ENCODE results near the gene METAP2. TPM values are rescaled to one million over a fixed set of nuclear protein-coding genes. Genes with fewer than 3 reads are reported as not detected.

The METAP2 gene
- total RNA-seq, 1 experiment from 2014 or later = 122 TPM

DNA sequence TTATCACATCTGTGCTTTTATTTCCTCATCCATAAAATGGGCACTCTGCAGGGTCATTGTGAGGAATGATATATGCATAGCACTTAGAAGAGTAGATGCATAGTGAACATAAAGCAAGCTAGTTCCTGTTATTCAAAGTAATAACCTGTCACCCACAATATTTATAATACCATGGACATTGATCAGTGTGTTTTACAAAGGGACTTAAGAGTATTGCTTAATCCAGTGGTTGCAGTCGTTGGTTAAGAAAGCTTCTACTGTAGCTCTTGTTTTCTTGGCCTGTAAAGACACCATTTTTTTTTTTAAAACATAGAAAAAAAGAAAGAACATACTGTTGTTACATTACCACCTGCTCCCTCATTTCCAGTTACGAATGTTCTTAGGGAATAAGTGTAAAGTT lies 13.1 kb downstream of the METAP2 start:
- Mint-ChIP-seq H3K27ac (ENCODE audit: low read depth, unreplicated experiment) (no peak overlapping the region), H3K4me3 (ENCODE audit: unreplicated experiment) (no peak overlapping the region), H3K36me3 (ENCODE audit: insufficient read depth, unreplicated experiment) (peaks cover 79% of the 10 kb centered on the region), H3K27me3 (ENCODE audit: insufficient read depth, unreplicated experiment) (no peaks in the 10 kb centered on the region), H3K9me3 (ENCODE audit: unreplicated experiment) (no peaks in the 10 kb centered on the region), H3K4me1 (ENCODE audit: insufficient read depth, unreplicated experiment) (peaks cover 11% of the 10 kb centered on the region)
- no peak for DNase-seq (ENCODE audit: unreplicated experiment)
- no TSS peak for BruUV-seq (replicated peaks)
- TF ChIP-seq, protein P1, sequence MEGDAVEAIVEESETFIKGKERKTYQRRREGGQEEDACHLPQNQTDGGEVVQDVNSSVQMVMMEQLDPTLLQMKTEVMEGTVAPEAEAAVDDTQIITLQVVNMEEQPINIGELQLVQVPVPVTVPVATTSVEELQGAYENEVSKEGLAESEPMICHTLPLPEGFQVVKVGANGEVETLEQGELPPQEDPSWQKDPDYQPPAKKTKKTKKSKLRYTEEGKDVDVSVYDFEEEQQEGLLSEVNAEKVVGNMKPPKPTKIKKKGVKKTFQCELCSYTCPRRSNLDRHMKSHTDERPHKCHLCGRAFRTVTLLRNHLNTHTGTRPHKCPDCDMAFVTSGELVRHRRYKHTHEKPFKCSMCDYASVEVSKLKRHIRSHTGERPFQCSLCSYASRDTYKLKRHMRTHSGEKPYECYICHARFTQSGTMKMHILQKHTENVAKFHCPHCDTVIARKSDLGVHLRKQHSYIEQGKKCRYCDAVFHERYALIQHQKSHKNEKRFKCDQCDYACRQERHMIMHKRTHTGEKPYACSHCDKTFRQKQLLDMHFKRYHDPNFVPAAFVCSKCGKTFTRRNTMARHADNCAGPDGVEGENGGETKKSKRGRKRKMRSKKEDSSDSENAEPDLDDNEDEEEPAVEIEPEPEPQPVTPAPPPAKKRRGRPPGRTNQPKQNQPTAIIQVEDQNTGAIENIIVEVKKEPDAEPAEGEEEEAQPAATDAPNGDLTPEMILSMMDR (IDR thresholded peaks at IDR 0.05; ENCODE audit: unreplicated experiment) = no peak
- intact Hi-C loops (cut with micrococcal nuclease) = no loop called here
- ChIA-PET CTCF (interaction anchor here (0.6 kb wide), 1 partner anchor 814 kb away, joined by 4 read pairs; no protein-coding TSS in a partner anchor), POLR2A (interaction anchor here (1.3 kb wide), 1 partner anchor 13 kb away, joined by 4 read pairs; the partner anchor contains the start of gene METAP2)

DNA sequence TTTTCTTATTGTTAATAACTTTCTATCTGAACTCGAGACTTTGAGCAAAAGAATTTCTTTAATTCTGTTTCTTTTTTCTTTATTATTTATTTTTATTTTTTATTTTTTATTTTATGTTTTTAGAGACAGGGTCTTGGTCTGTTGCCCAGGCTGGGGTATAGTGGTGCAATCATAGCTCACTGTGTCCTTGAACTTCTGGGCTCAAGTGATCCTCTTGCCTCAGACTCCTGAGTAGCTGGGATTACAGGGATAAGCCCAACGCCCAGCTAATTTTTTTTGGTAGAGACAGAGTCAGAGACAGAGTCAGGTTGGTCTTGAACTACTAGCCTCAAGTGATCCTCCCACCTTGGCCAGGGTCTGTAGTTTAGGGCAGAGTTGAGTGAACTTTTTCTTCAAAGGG lies 18.5 kb downstream of the METAP2 start:
- no peak for DNase-seq (ENCODE audit: unreplicated experiment)
- Mint-ChIP-seq H3K27me3 (ENCODE audit: insufficient read depth, unreplicated experiment) (no peaks in the 10 kb centered on the region), H3K4me3 (ENCODE audit: unreplicated experiment) (no peak overlapping the region), H3K4me1 (ENCODE audit: insufficient read depth, unreplicated experiment) (no peaks in the 10 kb centered on the region), H3K36me3 (ENCODE audit: insufficient read depth, unreplicated experiment) (peaks cover 89% of the 10 kb centered on the region), H3K27ac (ENCODE audit: low read depth, unreplicated experiment) (no peak overlapping the region), H3K9me3 (ENCODE audit: unreplicated experiment) (no peaks in the 10 kb centered on the region)
- TF ChIP-seq, protein P1 (IDR thresholded peaks at IDR 0.05; ENCODE audit: unreplicated experiment) = no peak
- intact Hi-C loops (cut with micrococcal nuclease) = no loop called here
- ChIA-PET CTCF (interaction anchor here (0.6 to 0.7 kb wide), 3 partner anchors 40 to 428 kb away, joined by 3 to 5 read pairs (median 4); no protein-coding TSS in a partner anchor), POLR2A (no interaction called here)
- no TSS peak for BruUV-seq (replicated peaks)

DNA sequence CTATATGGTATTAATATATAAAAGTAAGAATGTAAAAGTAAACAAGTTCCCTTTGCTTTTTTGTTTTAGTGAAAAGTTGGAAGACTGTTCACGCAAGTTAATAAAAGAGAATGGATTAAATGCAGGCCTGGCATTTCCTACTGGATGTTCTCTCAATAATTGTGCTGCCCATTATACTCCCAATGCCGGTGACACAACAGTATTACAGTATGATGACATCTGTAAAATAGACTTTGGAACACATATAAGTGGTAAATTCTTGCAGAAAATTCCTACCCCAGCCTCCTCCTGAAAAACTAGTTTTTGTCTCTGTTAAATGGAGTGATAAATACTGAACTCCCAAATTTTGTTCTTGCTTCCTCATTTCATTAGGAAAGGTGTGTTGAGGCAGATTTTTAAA lies 20.9 kb downstream of the METAP2 start:
- CTCF ChIA-PET = interaction anchor here (0.9 kb wide), 1 partner anchor 344 kb away, joined by 3 read pairs; no protein-coding TSS in a partner anchor
- TF ChIP-seq, protein P1 (IDR thresholded peaks at IDR 0.05; ENCODE audit: unreplicated experiment) = no peak
- no peak for DNase-seq (ENCODE audit: unreplicated experiment)
- Mint-ChIP-seq H3K4me1 (ENCODE audit: insufficient read depth, unreplicated experiment) (no peaks in the 10 kb centered on the region), H3K9me3 (ENCODE audit: unreplicated experiment) (no peaks in the 10 kb centered on the region), H3K27me3 (ENCODE audit: insufficient read depth, unreplicated experiment) (no peaks in the 10 kb centered on the region), H3K27ac (ENCODE audit: low read depth, unreplicated experiment) (no peak overlapping the region), H3K36me3 (ENCODE audit: insufficient read depth, unreplicated experiment) (peaks cover 91% of the 10 kb centered on the region), H3K4me3 (ENCODE audit: unreplicated experiment) (no peak overlapping the region)
- intact Hi-C loops (cut with micrococcal nuclease) = no loop called here
- TSS peak; percentile 2 for BruUV-seq (replicated peaks)
- POLR2A ChIA-PET = no interaction called here

DNA sequence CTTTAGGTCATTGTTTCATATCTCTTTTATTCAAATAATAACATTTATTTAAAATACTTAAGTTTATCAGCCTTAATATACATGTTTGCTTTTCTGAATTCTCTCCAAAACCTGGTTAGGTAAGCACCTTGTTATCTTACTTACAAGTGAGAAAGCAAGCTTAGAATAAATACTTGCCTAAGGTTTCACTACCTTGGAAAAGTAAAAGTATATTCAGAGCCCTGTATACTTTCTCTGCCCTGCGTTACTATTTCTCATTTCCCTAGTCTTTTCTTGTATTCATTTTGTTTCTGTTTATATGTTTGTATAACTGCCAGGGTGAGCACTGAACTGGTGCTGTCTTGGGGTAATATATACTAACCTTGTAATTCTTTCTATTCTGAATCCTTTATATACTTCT lies 21.5 kb downstream of the METAP2 start:
- TF ChIP-seq, protein P1 (IDR thresholded peaks at IDR 0.05; ENCODE audit: unreplicated experiment) = no peak
- ChIA-PET POLR2A (no interaction called here), CTCF (interaction anchor here (0.9 kb wide), 1 partner anchor 345 kb away, joined by 3 read pairs; no protein-coding TSS in a partner anchor)
- no peak for DNase-seq (ENCODE audit: unreplicated experiment)
- H3K4me1 Mint-ChIP-seq (ENCODE audit: insufficient read depth, unreplicated experiment) = no peaks in the 10 kb centered on the region
- no peaks in the 10 kb centered on the region for H3K27me3 Mint-ChIP-seq (ENCODE audit: insufficient read depth, unreplicated experiment)
- no peak overlapping the region for H3K4me3 Mint-ChIP-seq (ENCODE audit: unreplicated experiment)
- no peak overlapping the region for H3K27ac Mint-ChIP-seq (ENCODE audit: low read depth, unreplicated experiment)
- H3K9me3 Mint-ChIP-seq (ENCODE audit: unreplicated experiment) = no peaks in the 10 kb centered on the region
- BruUV-seq (replicated peaks) = no TSS peak
- intact Hi-C loops (cut with micrococcal nuclease) = no loop called here
- peaks cover 91% of the 10 kb centered on the region for H3K36me3 Mint-ChIP-seq (ENCODE audit: insufficient read depth, unreplicated experiment)

Data from MCF 10A (cell line).